Duodenal mucosa (tissue), 2 donors: ENCODE measurements around the gene USP4.
"Not testable (repeated sequence)": the region's sequence is repeated elsewhere in the genome, so short reads cannot be mapped to it uniquely, and the experiment has no call there.

Source experiments
- H3K27ac ChIP-seq: one replicate; pipeline ENCODE4 v1.7.0; 2013; ENCODE audit warnings: low read depth, low read length
- H3K27me3 ChIP-seq, 2 donors: one replicate each; pipeline ENCODE4 v1.7.0; 2013; ENCODE audit warnings: low read length in 2 of 2, control low read depth in 1 of 2; ENCODE audit not compliant: insufficient read depth in 2 of 2, control insufficient read depth in 1 of 2
- H3K36me3 ChIP-seq, 2 donors: one replicate each; pipeline ENCODE4 v1.7.0; 2013; ENCODE audit warnings: low read length in 2 of 2, control low read depth in 1 of 2; ENCODE audit not compliant: insufficient read depth in 2 of 2, control insufficient read depth in 1 of 2
- H3K4me1 ChIP-seq, 2 donors: one replicate each; pipeline ENCODE4 v1.7.0; 2013; ENCODE audit warnings: low read length in 2 of 2, control low read depth in 1 of 2; ENCODE audit not compliant: insufficient read depth in 2 of 2, control insufficient read depth in 1 of 2
- H3K4me3 ChIP-seq, 2 donors: one replicate each; pipeline ENCODE4 v1.7.0; 2013; ENCODE audit warnings: low read length in 2 of 2, low read depth in 1 of 2
- H3K9ac ChIP-seq, 2 donors: one replicate each; pipeline ENCODE4 v1.7.0; 2013; ENCODE audit warnings: low read length in 2 of 2, low read depth in 1 of 2
- H3K9me3 ChIP-seq, 2 donors: one replicate each; pipeline ENCODE4 v1.7.0; 2013; ENCODE audit warnings: low read length in 2 of 2, control low read depth in 1 of 2; ENCODE audit not compliant: control insufficient read depth in 1 of 2

USP4 gene

DNA sequence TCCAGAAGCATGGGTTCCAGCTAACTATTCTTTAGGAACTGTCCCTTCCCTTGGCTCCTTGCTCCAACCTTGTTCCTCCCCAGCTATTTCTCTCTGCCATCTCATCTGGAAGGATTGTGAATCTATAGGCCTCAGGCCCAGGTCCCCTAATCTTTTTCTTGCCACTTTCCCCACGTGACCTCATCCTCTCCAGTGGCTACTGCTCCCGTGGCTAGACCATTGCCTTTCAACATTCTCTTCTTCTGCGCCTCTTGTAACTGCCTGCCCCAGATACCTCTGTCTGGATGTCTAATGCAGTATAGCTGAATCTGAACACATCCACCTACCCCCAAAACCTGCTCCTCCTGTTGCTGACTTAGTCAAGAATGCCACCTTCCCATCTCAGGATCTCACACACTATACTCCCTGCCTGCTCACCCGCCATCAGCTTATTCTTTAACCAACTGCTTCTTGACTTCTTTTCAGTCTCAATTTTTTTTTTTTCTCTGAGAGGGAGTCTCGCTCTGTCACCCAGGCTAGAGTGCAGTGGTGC lies 13.1 kb upstream of the USP4 start:
- Histone ChIP-seq H3K27me3 (no peaks in the 10 kb centered on the region), H3K9ac (no peak overlapping the region), H3K27ac (peak overlapping the region; percentile 27), H3K9me3 (no peaks in the 10 kb centered on the region), H3K4me1 (peaks cover 27 to 32% of the 10 kb centered on the region in 2 donors), H3K4me3 (no peak overlapping the region), H3K36me3 (peaks cover 0 to 12% of the 10 kb centered on the region in 2 donors)

DNA sequence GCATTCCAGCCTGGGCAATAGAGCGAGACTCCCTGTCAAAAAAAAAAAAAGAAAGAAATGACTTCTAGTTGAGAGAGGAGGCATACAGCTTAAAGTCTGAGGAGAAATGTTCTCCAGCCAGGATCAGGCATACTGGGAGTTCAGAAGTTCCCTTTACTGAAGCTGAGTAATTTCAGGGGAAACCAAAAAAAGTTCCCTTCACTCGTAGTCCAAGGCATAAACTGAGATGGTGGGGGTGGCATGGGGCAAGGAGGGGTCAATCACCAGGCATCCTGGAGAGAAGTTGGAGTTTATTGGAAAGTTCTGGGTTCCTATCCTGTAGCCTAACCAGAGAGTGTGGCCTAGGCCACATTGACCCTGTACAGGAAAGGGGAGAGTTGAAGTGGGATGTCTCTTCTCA lies 12.4 kb upstream of the USP4 start:
- no peak overlapping the region for H3K9ac ChIP-seq
- H3K36me3 ChIP-seq, result peaks cover 0 to 12% of the 10 kb centered on the region in 2 donors
- peaks cover 27 to 32% of the 10 kb centered on the region in 2 donors for H3K4me1 ChIP-seq
- no peaks in the 10 kb centered on the region for H3K27me3 ChIP-seq
- peak overlapping the region; percentile 27 for H3K27ac ChIP-seq
- no peaks in the 10 kb centered on the region for H3K9me3 ChIP-seq
- H3K4me3 ChIP-seq, result no peak overlapping the region

DNA sequence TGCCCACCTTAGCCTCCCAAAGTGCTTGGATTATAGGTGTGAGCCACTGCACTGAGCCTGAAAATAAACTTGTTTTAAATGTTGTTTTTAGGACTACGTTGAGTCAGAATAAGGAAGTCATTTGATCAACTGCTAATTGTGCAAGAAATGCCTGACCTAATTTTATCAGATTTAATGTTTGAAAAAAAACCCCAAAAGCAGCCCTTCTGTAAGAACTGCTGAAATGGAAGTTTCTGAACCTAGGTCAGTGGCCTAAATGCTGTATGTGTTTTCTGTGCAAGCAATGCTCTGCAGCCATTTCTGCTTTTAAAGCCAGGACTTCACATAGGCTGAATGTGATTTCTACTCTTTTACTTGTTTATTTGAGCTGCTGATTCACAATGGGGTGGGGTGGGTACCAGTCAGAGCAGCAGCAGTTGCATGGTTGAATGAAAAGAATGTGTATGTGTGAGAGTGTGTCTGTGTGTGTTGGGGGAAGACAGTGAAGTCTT lies 11.7 kb upstream of the USP4 start:
- H3K9ac ChIP-seq, result no peak overlapping the region
- no peaks in the 10 kb centered on the region for H3K27me3 ChIP-seq
- H3K4me3 ChIP-seq, result peak overlapping the region in 1 of 2 donors; percentile 5
- H3K9me3 ChIP-seq, result no peaks in the 10 kb centered on the region
- peak overlapping the region; percentile 21 for H3K27ac ChIP-seq
- H3K36me3 ChIP-seq, result peaks cover 0 to 11% of the 10 kb centered on the region in 2 donors
- peaks cover 26 to 32% of the 10 kb centered on the region in 2 donors for H3K4me1 ChIP-seq

DNA sequence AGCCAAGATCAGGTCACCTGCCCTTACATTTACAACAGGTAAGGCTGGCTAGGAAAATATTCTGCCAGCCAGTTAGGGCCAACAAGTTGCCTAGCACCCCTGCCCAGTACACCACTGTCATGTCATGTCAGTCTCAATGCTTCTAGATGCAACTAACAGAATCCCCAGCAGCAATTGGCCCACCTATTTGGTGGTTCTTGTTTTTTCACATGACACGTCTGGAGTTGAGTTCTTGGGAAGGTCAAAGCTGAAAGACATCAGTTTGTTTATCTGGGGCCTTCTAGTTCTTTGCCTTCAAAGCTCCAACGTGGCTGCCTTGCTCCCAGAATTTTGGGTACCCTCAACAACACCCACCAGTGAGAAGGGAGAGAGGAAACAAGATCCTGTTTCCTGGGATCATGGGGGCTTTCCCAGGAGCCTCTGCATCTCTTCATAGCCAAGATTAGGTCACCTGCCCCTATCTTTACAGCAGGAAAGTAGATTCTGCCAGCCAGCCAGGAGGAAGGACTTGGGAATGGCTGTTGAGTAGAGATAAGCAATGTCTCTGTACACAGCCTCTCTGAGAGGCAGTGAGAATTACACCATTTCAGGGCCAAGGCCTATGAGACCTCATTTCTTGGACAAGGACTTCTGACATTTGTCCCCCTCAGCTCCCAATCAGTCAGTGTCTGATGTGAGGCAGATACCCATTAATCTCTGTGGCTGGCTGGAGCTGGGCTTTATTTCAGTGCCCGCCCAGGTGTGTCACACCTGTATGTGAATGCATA lies 9.7 kb upstream of the USP4 start:
- no peaks in the 10 kb centered on the region for H3K36me3 ChIP-seq
- no peak overlapping the region for H3K27ac ChIP-seq
- H3K27me3 ChIP-seq, result no peaks in the 10 kb centered on the region
- no peaks in the 10 kb centered on the region for H3K9me3 ChIP-seq
- H3K4me3 ChIP-seq, result no peak overlapping the region
- peaks cover 20 to 26% of the 10 kb centered on the region in 2 donors for H3K4me1 ChIP-seq
- no peak overlapping the region for H3K9ac ChIP-seq

DNA sequence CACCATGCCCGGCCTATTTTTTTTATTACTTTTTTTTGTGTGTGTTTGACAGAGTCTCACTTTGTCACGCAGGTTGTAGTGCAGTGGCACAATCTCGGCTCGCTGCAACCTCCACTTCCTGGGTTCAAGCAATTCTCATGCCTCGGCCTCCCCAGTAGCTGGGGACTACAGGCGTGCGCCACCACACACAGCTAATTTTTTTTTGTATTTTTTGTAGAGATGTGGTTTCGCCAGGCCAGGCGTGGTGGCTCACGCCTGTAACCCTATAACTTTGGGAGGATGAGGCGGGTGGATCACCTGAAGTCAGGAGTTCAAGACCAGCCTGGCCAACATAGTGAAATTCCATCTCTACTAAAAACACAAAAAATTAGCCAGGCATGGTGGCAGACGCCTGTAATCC lies 8.5 kb upstream of the USP4 start:
- not testable (repeated sequence) for H3K27me3 ChIP-seq, H3K4me3 ChIP-seq, H3K36me3 ChIP-seq, H3K9me3 ChIP-seq, H3K9ac ChIP-seq, H3K27ac ChIP-seq
- H3K4me1 ChIP-seq, result peaks cover 20 to 26% of the 10 kb centered on the region in 2 donors

DNA sequence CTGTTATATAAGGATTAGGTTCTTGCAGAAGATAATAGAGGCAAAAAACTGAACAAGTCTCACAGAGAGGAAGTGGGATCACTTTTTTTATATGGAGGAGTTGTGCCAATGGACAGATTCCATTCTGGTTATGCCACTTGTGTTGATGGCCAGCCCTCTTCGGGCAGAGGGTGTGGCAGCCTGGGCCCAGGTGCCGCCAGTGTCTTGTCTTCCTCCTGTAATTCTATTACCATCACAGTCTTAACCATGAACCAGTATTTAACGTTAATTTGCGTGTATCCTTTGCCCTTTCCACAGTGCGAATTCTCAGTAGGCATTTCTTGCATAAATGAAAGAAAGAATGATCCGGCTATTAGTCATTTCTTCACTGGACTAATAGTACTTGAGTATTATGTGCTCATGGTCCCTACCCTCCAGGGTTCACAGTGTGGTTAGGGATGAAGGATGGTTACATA lies 7.0 kb upstream of the USP4 start:
- Histone ChIP-seq H3K36me3 (no peaks in the 10 kb centered on the region), H3K27me3 (no peaks in the 10 kb centered on the region), H3K27ac (no peak overlapping the region), H3K4me1 (peaks cover 14 to 23% of the 10 kb centered on the region in 2 donors), H3K9ac (no peak overlapping the region), H3K4me3 (no peak overlapping the region), H3K9me3 (no peaks in the 10 kb centered on the region)

DNA sequence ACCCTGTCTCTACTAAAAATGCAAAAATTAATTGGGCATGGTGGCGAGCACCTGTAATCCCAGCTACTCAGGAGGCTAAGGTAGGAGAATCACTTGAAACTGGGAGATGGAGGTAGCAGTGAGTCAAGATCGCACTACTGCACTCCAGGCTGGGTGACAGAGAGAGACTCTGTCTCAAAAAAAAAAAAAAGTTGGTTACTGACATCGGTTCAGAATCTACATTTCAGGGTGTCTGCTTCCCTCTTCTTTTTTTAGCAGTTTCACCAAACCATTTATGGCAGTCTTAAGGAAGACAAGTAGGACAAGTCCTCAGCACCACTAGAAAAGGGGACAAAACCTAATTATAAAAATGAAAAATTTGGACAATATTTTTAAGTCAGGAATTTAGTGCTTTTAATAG lies 3.3 kb upstream of the USP4 start:
- H3K27me3 ChIP-seq, result no peaks in the 10 kb centered on the region
- H3K9me3 ChIP-seq, result no peaks in the 10 kb centered on the region
- H3K36me3 ChIP-seq, result no peaks in the 10 kb centered on the region
- H3K4me3 ChIP-seq, result no peak overlapping the region
- no peak overlapping the region for H3K27ac ChIP-seq
- peaks cover 8 to 17% of the 10 kb centered on the region in 2 donors for H3K4me1 ChIP-seq
- H3K9ac ChIP-seq, result no peak overlapping the region

DNA sequence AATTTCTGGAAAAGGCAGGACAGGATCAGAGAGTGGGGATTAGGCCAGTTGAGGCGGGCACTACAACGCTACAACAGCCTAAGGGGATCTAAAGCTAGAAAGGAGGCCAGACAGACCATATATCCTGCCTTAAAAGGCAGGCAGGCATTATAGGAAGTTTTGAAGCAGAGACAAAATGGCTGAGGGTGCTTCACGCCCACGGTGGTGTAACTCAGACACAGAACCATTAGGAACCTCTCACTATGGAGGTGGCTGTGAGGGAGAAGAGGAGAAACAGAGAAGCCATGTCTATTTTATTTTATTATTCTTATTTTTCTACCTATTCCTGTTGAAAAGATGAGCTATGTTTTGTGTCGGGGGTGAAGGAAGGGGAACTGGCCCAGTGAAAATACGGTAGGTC lies 2.1 kb upstream of the USP4 start:
- Histone ChIP-seq H3K4me3 (no peak overlapping the region), H3K27ac (no peak overlapping the region), H3K4me1 (peaks cover 8 to 17% of the 10 kb centered on the region in 2 donors), H3K27me3 (no peaks in the 10 kb centered on the region), H3K9ac (no peak overlapping the region), H3K9me3 (no peaks in the 10 kb centered on the region), H3K36me3 (peaks cover 0 to under 1% of the 10 kb centered on the region in 2 donors)

DNA sequence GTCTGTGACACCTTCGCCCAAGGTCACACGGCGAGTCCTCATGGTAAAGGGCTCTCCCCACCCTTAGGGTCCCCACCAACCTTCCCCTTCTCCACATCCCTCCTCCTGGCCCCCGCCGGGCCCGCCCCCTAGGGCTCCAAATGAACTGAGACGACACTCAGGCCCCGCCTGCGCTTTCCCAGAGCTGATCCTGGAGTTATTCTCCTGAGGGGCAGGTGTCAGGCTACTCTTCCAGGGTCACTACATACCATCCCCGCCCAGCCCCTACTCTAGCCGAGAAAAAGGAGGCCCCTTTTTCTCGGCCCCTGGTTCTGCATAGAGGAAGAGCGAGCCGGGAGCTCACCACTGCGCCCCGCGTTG lies 292 bp downstream of the USP4 start:
- H3K4me3 ChIP-seq, result peak overlapping the region; percentile 72 to 89
- no peaks in the 10 kb centered on the region for H3K9me3 ChIP-seq
- H3K9ac ChIP-seq, result peak overlapping the region; percentile 75 to 96
- H3K27ac ChIP-seq, result peak overlapping the region; percentile 91
- peaks cover 12 to 15% of the 10 kb centered on the region in 2 donors for H3K36me3 ChIP-seq
- peaks cover 8 to 17% of the 10 kb centered on the region in 2 donors for H3K4me1 ChIP-seq
- no peaks in the 10 kb centered on the region for H3K27me3 ChIP-seq

DNA sequence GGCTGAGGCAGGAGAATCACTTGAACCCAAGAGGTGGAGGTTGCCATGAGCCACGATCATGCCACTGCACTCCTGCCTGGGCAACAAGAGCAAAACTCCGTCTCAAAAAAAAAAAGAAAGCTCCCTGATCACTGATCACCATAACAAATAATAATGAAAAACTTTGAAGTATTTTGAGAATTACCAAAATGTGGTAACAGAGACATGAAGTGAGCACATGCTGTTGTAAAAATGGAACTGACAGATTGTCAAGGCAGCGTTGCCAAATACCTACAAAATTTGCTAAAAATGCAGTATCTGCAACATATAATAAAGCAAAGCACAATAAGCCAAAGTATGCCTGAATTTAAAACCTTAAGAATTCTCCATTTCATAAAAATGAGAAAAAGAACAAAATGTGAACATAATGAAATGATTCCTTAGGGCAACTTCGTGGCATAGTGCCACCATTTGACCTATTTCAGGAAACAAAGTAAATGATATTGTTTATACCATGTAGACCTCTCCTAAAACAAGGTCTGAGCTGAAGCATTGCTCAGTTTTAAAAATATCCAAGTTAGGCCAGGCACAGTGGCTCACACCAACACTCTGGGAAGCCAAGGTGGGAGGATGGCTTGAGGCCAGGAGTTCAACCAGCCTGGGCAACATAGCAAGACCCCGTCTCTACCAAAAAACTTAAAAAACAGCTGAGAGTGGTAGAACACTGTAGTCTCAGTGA lies 5.8 kb downstream of the USP4 start:
- Histone ChIP-seq H3K9ac (no peak overlapping the region), H3K9me3 (no peaks in the 10 kb centered on the region), H3K4me1 (peaks cover 0 to 5% of the 10 kb centered on the region in 2 donors), H3K36me3 (peaks cover 19 to 52% of the 10 kb centered on the region in 2 donors), H3K4me3 (no peak overlapping the region), H3K27me3 (no peaks in the 10 kb centered on the region), H3K27ac (no peak overlapping the region)
